ENCODE results near the gene LMAN2. TPM values are rescaled to one million over a fixed set of nuclear protein-coding genes. Genes with fewer than 3 reads are reported as not detected.
A peak's percentile ranks its signal among the peaks of the same experiment; 100 is the strongest.
"Not testable (repeated sequence)": the region's sequence is repeated elsewhere in the genome, so short reads cannot be mapped to it uniquely, and the experiment has no call there.

LMAN2 gene
- polyA plus RNA-seq, 2 donors = 84.0 to 190 TPM

DNA sequence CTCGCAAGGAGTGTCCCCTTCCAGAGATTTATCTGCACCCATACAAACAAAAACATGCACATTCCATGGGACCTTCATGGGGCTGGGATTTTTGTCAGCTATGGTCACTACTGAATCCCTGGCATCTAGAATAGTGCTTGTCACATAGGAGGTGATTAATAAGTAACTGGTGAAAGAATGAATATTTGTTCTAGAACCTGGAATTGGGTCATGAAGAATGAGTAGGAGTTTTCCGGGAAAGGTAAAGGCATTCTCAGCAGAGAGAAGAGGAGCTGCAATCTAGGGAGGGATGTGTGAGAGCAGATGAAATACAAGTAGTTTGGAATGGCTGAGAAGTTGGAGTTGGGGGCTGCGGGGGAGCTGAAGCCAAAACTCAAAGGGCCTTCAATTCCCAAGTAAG is 2.8 kb upstream of the LMAN2 start:
- Histone ChIP-seq H3K9me3 (ENCODE audit: control insufficient read depth in 2 of 2, insufficient read depth in 1 of 2, low read depth in 1 of 2, low read length in 1 of 2) (peaks cover 0 to 2% of the 10 kb centered on the region in 2 donors), H3K4me3 (ENCODE audit: low read depth in 1 of 2, low read length in 2 of 2) (no peak overlapping the region), H3K27ac (ENCODE audit: low read depth in 2 of 2, low read length in 1 of 2) (no peak overlapping the region), H3K4me1 (ENCODE audit: control insufficient read depth in 2 of 2, insufficient read depth in 2 of 2, low read length in 1 of 2) (peaks cover 2 to 24% of the 10 kb centered on the region in 2 donors), H3K27me3 (ENCODE audit: control insufficient read depth in 1 of 2, insufficient read depth in 2 of 2, low read length in 2 of 2) (no peaks in the 10 kb centered on the region), H3K36me3 (ENCODE audit: control insufficient read depth in 2 of 2, insufficient read depth in 2 of 2, low read length in 1 of 2) (no peaks in the 10 kb centered on the region)
- WGBS, 2 donors = 89 to 94% methylated on average over 3 of the region's 3 CpGs

DNA sequence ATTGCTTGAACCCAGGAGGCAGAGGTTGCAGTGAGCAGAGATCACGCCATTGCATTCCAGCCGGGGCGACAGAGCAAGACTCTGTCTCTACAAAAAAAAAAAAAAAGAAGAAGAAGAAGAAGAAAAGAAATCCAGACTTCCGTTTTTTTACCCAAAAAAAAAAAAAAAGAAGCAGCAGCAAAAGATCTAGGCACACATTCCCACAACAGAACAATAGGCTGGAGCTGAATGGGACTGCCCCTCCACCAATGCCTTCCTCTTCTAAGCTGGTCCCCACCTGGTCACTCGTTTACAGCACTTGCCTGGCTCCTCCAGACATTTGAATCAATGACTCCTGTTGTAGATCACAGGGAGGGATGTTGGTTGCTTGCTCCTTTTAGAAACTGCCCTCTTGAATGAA is 1.6 kb upstream of the LMAN2 start:
- peaks cover 0 to 2% of the 10 kb centered on the region in 2 donors for H3K9me3 ChIP-seq (ENCODE audit: control insufficient read depth in 2 of 2, insufficient read depth in 1 of 2, low read depth in 1 of 2, low read length in 1 of 2)
- H3K27ac ChIP-seq (ENCODE audit: low read depth in 2 of 2, low read length in 1 of 2) = no peak overlapping the region
- H3K4me1 ChIP-seq (ENCODE audit: control insufficient read depth in 2 of 2, insufficient read depth in 2 of 2, low read length in 1 of 2) = peaks cover 2 to 21% of the 10 kb centered on the region in 2 donors
- no peaks in the 10 kb centered on the region for H3K27me3 ChIP-seq (ENCODE audit: control insufficient read depth in 1 of 2, insufficient read depth in 2 of 2, low read length in 2 of 2)
- 85 to 88% methylated on average over 5 of the region's 5 CpGs for WGBS, 2 donors
- H3K4me3 ChIP-seq (ENCODE audit: low read depth in 1 of 2, low read length in 2 of 2) = no peak overlapping the region
- peaks cover 0 to 2% of the 10 kb centered on the region in 2 donors for H3K36me3 ChIP-seq (ENCODE audit: control insufficient read depth in 2 of 2, insufficient read depth in 2 of 2, low read length in 1 of 2)

DNA sequence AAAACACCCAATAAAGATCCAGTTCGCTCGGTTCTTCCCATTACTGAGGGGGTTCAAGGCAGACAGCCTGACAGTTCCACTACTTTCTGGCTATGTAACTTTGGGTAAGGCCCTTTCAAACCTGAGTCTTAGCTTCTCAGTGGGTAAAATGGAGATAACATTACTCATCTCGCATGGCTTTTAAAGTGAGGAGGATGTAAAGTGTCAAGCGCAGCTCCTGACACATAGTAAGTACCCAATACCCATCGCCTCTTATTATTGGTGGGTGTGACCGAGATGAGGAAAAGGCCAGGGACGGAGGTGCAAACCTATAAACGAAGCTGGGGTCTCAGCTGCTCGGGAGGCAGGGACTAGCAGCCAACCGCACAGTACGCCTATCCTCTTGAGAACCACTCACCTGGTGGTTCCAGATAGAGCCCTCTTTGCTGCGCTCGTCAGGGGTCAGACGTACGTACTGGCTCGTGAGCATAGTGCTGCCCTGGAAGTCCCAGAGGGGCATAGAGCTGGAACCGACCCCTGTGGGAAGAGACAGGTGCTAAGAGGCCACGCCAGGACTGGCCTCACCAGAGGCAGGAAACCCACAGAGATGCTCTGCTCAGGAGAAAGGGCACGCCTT is 584 bp downstream of the LMAN2 start:
- 9% methylated on average over 19 of the region's 19 CpGs for WGBS, 2 donors
- Histone ChIP-seq H3K9me3 (ENCODE audit: control insufficient read depth in 2 of 2, insufficient read depth in 1 of 2, low read depth in 1 of 2, low read length in 1 of 2) (peaks cover 0 to 2% of the 10 kb centered on the region in 2 donors), H3K27me3 (ENCODE audit: control insufficient read depth in 1 of 2, insufficient read depth in 2 of 2, low read length in 2 of 2) (no peaks in the 10 kb centered on the region), H3K4me3 (ENCODE audit: low read depth in 1 of 2, low read length in 2 of 2) (peak overlapping the region; percentile 73 to 89), H3K4me1 (ENCODE audit: control insufficient read depth in 2 of 2, insufficient read depth in 2 of 2, low read length in 1 of 2) (peaks cover 2 to 12% of the 10 kb centered on the region in 2 donors), H3K27ac (ENCODE audit: low read depth in 2 of 2, low read length in 1 of 2) (peak overlapping the region; percentile 95 to 99), H3K36me3 (ENCODE audit: control insufficient read depth in 2 of 2, insufficient read depth in 2 of 2, low read length in 1 of 2) (peaks cover 2 to 5% of the 10 kb centered on the region in 2 donors)

DNA sequence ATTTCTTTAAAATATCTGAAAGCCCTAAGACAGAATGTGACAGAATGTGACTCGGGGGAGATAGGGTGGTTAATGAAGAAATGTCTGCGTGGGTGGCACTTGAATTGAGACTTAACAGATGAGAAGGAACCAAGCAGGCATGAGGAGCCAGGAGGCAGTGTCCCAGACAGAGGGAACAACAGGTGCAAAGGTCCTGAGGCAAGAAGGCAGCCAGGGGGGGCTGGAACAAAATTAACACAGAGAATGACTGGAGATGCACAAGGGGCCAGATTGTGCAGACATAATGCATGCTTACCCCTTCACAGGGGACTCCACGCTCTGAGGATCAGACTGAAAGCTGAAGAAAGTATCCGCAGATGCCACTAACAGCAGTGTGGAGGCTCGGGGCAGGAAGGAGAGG is 1.7 kb downstream of the LMAN2 start:
- H3K27ac ChIP-seq (ENCODE audit: low read depth in 2 of 2, low read length in 1 of 2) = peak overlapping the region; percentile 82 to 95
- H3K4me1 ChIP-seq (ENCODE audit: control insufficient read depth in 2 of 2, insufficient read depth in 2 of 2, low read length in 1 of 2) = peaks cover 2 to 12% of the 10 kb centered on the region in 2 donors
- H3K9me3 ChIP-seq (ENCODE audit: control insufficient read depth in 2 of 2, insufficient read depth in 1 of 2, low read depth in 1 of 2, low read length in 1 of 2) = no peaks in the 10 kb centered on the region
- peaks cover 5% of the 10 kb centered on the region in 2 donors for H3K36me3 ChIP-seq (ENCODE audit: control insufficient read depth in 2 of 2, insufficient read depth in 2 of 2, low read length in 1 of 2)
- H3K4me3 ChIP-seq (ENCODE audit: low read depth in 1 of 2, low read length in 2 of 2) = peak overlapping the region; percentile 24 to 89
- H3K27me3 ChIP-seq (ENCODE audit: control insufficient read depth in 1 of 2, insufficient read depth in 2 of 2, low read length in 2 of 2) = no peaks in the 10 kb centered on the region
- 50 to 60% methylated on average over 5 of the region's 5 CpGs for WGBS, 2 donors

DNA sequence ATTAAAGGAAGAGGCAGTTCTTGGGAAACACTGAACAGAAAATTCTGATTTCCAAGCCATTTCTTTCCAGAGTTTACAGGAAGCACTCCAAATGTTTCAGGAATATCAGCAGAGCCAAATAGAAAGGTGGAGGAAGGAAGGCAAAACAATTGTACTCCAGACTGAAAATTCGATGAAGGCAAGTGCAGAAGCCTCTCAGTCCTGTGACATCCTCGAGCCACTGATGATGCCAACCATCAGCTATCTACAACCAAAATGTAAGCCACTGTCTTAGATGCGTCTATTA is 2.2 kb downstream of the LMAN2 start:
- Histone ChIP-seq H3K27me3 (ENCODE audit: control insufficient read depth in 1 of 2, insufficient read depth in 2 of 2, low read length in 2 of 2) (no peaks in the 10 kb centered on the region), H3K27ac (ENCODE audit: low read depth in 2 of 2, low read length in 1 of 2) (peak overlapping the region in 1 of 2 donors; percentile 50), H3K36me3 (ENCODE audit: control insufficient read depth in 2 of 2, insufficient read depth in 2 of 2, low read length in 1 of 2) (peaks cover 5% of the 10 kb centered on the region in 2 donors), H3K4me3 (ENCODE audit: low read depth in 1 of 2, low read length in 2 of 2) (peak overlapping the region in 1 of 2 donors; percentile 89), H3K4me1 (ENCODE audit: control insufficient read depth in 2 of 2, insufficient read depth in 2 of 2, low read length in 1 of 2) (peaks cover 2 to 12% of the 10 kb centered on the region in 2 donors), H3K9me3 (ENCODE audit: control insufficient read depth in 2 of 2, insufficient read depth in 1 of 2, low read depth in 1 of 2, low read length in 1 of 2) (no peaks in the 10 kb centered on the region)
- 52 to 61% methylated on average over 3 of the region's 3 CpGs for WGBS, 2 donors

DNA sequence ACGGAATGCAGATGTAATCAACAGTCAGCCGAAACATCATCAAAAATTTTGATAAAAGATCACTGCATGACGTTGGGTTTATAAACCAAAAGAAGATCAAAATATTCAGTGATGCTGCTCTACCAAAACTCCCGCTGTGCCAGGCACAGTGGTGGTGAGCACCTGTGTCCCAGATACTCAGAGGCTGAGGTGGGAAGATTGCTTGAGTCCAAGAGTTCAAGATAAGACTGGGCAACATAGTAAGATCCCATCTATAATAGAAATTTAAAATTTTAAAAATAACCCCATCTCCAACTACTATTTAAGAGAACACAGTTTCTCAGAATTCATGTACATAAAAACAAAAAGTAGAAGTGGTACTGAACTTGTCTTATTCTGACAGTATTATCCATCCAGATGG is 3.8 kb downstream of the LMAN2 start:
- no peaks in the 10 kb centered on the region for H3K27me3 ChIP-seq (ENCODE audit: control insufficient read depth in 1 of 2, insufficient read depth in 2 of 2, low read length in 2 of 2)
- H3K4me3 ChIP-seq (ENCODE audit: low read depth in 1 of 2, low read length in 2 of 2) = no peak overlapping the region
- H3K36me3 ChIP-seq (ENCODE audit: control insufficient read depth in 2 of 2, insufficient read depth in 2 of 2, low read length in 1 of 2) = peaks cover 5% of the 10 kb centered on the region in 2 donors
- 81 to 88% methylated on average over 4 of the region's 4 CpGs for WGBS, 2 donors
- H3K4me1 ChIP-seq (ENCODE audit: control insufficient read depth in 2 of 2, insufficient read depth in 2 of 2, low read length in 1 of 2) = peaks cover 2 to 12% of the 10 kb centered on the region in 2 donors
- no peaks in the 10 kb centered on the region for H3K9me3 ChIP-seq (ENCODE audit: control insufficient read depth in 2 of 2, insufficient read depth in 1 of 2, low read depth in 1 of 2, low read length in 1 of 2)
- H3K27ac ChIP-seq (ENCODE audit: low read depth in 2 of 2, low read length in 1 of 2) = no peak overlapping the region

DNA sequence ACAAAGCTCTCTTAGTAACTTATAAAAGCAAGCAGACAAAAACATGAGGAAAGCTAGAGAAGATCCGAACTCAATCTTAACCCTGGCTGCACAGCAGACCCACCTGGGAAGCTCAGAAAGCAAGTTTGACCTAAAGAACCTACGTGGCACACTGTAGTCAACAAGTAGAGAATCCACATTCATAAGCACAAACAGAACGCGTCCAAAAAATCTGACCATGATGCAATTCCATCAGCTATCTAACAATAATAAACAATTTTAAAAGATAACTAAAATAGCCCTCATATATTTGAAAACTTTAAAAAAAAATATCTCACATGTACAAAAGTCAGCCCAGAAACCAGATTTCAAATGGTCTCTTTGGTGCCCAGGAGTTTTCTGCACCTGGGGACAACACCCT is 4.6 kb downstream of the LMAN2 start:
- H3K9me3 ChIP-seq (ENCODE audit: control insufficient read depth in 2 of 2, insufficient read depth in 1 of 2, low read depth in 1 of 2, low read length in 1 of 2) = no peaks in the 10 kb centered on the region
- no peak overlapping the region for H3K4me3 ChIP-seq (ENCODE audit: low read depth in 1 of 2, low read length in 2 of 2)
- H3K36me3 ChIP-seq (ENCODE audit: control insufficient read depth in 2 of 2, insufficient read depth in 2 of 2, low read length in 1 of 2) = peaks cover 5 to 7% of the 10 kb centered on the region in 2 donors
- 74 to 75% methylated on average over 4 of the region's 4 CpGs for WGBS, 2 donors
- H3K27me3 ChIP-seq (ENCODE audit: control insufficient read depth in 1 of 2, insufficient read depth in 2 of 2, low read length in 2 of 2) = no peaks in the 10 kb centered on the region
- peak overlapping the region in 1 of 2 donors; percentile 8 for H3K27ac ChIP-seq (ENCODE audit: low read depth in 2 of 2, low read length in 1 of 2)
- H3K4me1 ChIP-seq (ENCODE audit: control insufficient read depth in 2 of 2, insufficient read depth in 2 of 2, low read length in 1 of 2) = peaks cover 2 to 8% of the 10 kb centered on the region in 2 donors

DNA sequence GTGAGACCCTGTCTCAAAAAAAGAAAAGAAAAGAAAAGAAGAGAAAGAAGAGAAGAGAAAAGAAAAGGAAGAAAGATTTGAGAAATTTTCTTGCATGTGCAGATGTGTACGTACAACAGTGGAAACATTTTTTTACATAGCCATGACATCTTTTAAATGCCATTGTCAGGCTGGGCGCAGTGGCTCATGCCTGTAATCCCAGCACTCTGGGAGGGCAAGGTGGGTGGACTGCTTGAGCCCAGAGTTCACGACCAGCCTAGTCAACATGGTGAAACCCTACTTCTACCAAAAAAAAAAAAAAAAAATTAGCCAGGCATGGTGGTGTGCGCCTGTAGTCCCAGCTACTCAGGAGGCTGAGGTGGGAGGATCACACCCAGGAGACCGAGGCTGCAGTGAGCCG is 6.6 kb downstream of the LMAN2 start:
- peaks cover 0 to 2% of the 10 kb centered on the region in 2 donors for H3K4me1 ChIP-seq (ENCODE audit: control insufficient read depth in 2 of 2, insufficient read depth in 2 of 2, low read length in 1 of 2)

DNA sequence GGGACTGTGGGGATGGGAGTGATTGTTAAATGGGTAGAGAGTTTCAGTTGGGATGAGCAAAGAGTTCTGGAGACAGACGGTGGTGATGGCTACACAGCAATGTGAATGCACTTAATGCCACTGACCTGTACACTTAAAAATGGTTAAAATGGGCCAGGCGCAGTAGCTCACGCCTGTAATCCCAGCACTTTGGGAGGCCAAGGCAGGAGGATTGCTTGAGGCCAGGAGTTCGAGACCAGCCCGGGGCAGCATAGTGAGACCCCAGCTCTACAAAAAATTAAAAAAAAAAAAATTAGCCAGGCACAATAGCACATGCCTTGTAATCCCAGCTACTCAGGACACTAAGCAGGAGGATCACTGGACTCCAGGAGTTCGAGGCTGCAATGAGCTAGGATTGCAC is 7.7 kb downstream of the LMAN2 start:
- no peaks in the 10 kb centered on the region for H3K9me3 ChIP-seq (ENCODE audit: control insufficient read depth in 2 of 2, insufficient read depth in 1 of 2, low read depth in 1 of 2, low read length in 1 of 2)
- 95 to 97% methylated on average over 6 of the region's 6 CpGs for WGBS, 2 donors
- H3K4me1 ChIP-seq (ENCODE audit: control insufficient read depth in 2 of 2, insufficient read depth in 2 of 2, low read length in 1 of 2) = peaks cover 0 to 5% of the 10 kb centered on the region in 2 donors
- H3K27ac ChIP-seq (ENCODE audit: low read depth in 2 of 2, low read length in 1 of 2) = no peak overlapping the region
- no peaks in the 10 kb centered on the region for H3K27me3 ChIP-seq (ENCODE audit: control insufficient read depth in 1 of 2, insufficient read depth in 2 of 2, low read length in 2 of 2)
- no peak overlapping the region for H3K4me3 ChIP-seq (ENCODE audit: low read depth in 1 of 2, low read length in 2 of 2)
- H3K36me3 ChIP-seq (ENCODE audit: control insufficient read depth in 2 of 2, insufficient read depth in 2 of 2, low read length in 1 of 2) = peaks cover 5% of the 10 kb centered on the region in 2 donors

More for the DNA sequence above, 6.6 kb downstream of the LMAN2 start:
- H3K4me3 ChIP-seq (ENCODE audit: low read depth in 1 of 2, low read length in 2 of 2) = no peak overlapping the region
- WGBS, 2 donors = 96 to 97% methylated on average over 6 of the region's 6 CpGs
- no peaks in the 10 kb centered on the region for H3K9me3 ChIP-seq (ENCODE audit: control insufficient read depth in 2 of 2, insufficient read depth in 1 of 2, low read depth in 1 of 2, low read length in 1 of 2)
- H3K36me3 ChIP-seq (ENCODE audit: control insufficient read depth in 2 of 2, insufficient read depth in 2 of 2, low read length in 1 of 2) = peaks cover 5 to 7% of the 10 kb centered on the region in 2 donors
- H3K27me3 ChIP-seq (ENCODE audit: control insufficient read depth in 1 of 2, insufficient read depth in 2 of 2, low read length in 2 of 2) = no peaks in the 10 kb centered on the region
- H3K27ac ChIP-seq (ENCODE audit: low read depth in 2 of 2, low read length in 1 of 2) = no peak overlapping the region

DNA sequence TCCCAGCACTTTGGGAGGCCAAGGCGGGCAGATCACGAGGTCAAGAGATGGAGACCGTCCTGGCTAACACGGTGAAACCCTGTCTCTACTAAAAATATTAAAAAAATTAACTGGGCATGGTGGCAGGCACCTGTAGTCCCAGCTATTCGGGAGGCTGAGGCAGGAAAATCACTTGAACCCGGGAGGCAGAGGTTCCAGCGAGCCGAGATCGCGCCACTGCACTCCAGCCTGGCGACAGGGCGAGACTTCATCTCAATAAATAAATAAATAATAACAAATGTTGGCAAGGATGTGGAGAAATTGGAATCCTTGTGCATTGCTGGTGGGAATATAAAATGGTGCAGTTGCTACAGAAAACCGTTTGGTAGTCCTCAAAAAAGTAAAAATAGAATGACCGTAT is 8.5 kb downstream of the LMAN2 start:
- not testable (repeated sequence) for H3K4me1 ChIP-seq (ENCODE audit: control insufficient read depth in 2 of 2, insufficient read depth in 2 of 2, low read length in 1 of 2); H3K27me3 ChIP-seq (ENCODE audit: control insufficient read depth in 1 of 2, insufficient read depth in 2 of 2, low read length in 2 of 2); H3K27ac ChIP-seq (ENCODE audit: low read depth in 2 of 2, low read length in 1 of 2); H3K9me3 ChIP-seq (ENCODE audit: control insufficient read depth in 2 of 2, insufficient read depth in 1 of 2, low read depth in 1 of 2, low read length in 1 of 2); H3K4me3 ChIP-seq (ENCODE audit: low read depth in 1 of 2, low read length in 2 of 2)
- WGBS, 2 donors = 92 to 93% methylated on average over 14 of the region's 14 CpGs
- peaks cover 10 to 11% of the 10 kb centered on the region in 2 donors for H3K36me3 ChIP-seq (ENCODE audit: control insufficient read depth in 2 of 2, insufficient read depth in 2 of 2, low read length in 1 of 2)
